Measurements from ENCODE around the gene CHMP1A.
A peak's percentile ranks its signal among the peaks of the same experiment; 100 is the strongest.

The CHMP1A gene

DNA sequence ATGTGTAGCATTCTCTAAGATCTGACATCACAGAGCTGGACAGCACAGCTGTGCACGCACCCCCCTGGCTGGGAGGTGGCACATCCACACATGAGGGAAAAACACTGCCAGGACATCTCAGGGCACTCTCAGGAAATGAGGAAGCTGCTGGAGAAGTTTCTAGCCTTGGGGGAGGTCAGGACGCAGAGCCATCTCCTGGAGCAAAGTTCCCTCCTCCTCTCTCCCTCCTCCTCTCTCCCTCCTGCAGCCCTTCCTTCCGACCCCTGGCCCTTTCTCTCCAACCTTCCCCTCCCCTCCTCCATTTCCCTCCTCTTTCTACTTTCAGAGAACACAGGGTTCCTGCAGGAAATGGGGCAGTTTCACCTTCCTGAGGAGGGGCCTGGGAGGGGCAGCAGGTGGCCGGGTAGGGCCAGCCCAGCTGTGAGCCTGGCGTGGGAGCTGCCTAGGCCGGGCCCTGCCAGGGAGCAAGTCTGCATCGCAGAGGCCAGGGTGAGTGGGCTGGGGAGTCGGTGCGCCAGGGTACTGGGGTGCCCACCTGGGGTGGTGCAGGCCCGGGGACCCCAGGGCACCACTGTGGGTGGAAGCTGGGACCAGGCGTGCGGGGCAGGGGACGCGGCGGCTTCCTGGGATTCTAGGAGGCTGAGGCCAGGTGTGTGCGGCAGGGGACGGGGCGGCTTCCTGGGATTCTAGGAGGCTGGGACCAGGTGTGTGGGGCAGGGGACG, 44.1 kb downstream of the CHMP1A start, which contains the start of gene DPEP1:
DPEP1 (plus strand) TSS at position 412 of the 723 bp plus-strand sequence. CDS start 16,769 bp downstream, outside the sequence.
- in situ Hi-C loops (cut with MboI; ENCODE audit: low pct_unique_long_range_greater_than_20kb, low sequenced_read_pairs) = no loop called here
- peak; percentile 90 for DNase-seq

DNA sequence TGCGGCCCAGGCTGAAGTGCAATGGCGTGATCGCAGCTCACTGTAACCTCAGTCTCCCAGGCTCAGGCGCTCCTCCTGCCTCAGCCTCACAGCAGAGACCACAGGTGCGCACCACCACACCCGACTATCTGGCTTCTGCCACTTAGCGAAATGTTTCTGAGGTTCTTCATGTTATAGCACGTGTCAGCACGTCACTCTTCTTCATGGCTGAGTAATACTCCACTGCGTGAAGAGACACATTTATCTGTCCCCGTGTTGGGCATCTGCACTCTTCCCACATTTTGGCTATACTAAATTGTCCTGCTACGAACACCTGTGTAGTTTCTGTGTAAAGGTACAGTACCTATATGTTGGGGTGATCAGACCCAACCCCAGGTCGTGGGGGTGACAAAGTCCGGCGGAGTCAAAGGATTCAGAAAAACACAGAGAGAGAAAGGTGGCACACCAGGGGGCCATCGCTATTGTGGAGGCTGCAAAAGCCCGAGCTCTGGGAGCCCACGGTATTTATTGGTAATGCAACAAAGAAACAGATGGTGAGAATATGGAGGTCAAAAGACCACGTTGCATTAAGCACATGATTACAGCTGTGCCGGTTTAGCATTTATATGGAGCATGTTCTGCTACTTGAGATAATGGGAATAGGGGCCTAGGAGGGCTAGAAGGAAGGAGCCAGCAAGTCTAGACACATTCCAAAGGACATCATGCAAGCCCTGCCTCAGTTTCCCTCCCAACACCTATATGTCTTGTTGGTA, 44.9 kb downstream of the CHMP1A start:
- in situ Hi-C loops (cut with MboI; ENCODE audit: low pct_unique_long_range_greater_than_20kb, low sequenced_read_pairs) = no loop called here
- DNase-seq = no peak

DNA sequence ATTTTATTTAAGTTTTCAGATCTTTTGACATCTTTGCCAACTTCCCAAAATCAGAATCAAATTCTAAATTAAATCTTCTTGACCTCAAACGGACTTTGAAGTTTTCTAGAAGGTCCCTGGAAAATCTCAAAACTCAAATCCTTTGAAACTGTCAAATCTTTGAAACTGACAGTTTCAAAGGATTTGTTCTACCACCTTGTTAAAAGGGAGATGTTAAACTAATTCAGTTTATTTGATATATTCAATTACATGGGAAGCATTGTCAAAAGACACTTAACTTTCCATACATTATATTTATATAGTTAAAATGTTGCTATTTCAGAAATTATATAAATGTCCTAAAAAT, 47.4 kb downstream of the CHMP1A start:
- in situ Hi-C loops (cut with MboI; ENCODE audit: low pct_unique_long_range_greater_than_20kb, low sequenced_read_pairs) = no loop called here
- no peak for DNase-seq

DNA sequence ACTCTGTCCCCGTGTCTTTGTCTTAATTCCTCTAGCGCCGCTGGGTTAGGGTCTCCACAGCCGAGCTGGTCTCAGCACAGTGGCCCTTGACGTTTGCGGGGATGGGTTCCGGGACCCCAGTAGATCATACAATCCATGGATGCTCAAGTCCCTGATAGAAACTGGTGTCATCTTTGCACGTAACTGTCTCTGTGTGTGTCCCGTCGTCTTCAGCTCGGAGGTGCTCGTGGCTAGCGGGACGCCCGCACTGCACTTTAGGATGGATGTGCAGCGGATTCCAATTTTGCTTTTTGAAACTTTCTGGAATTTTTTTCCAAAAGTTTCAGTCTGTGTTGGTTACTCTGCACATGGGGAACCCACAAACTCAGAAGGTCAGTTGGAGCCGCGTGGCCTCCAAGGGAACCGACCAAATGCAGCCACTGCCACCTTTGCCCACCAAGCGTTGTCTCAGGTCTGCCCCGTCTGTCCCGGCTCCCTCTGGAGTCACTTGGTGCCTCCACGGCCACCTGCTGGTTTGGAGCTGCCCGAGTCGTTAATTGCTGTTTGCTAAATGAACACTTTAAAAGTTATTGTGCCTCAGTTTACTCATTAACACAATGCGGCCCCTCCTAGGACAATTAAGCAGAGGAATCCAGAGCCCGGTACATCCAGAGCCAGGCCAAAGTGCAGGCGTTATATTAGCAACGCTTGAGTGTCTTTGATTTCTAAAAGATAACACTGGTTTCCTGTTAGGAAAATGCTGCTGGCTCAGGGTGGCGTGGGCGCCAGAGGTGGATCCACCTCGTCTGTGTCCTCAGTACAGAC, 49.4 kb downstream of the CHMP1A start:
- peak; percentile 26 for DNase-seq
- in situ Hi-C loops (cut with MboI; ENCODE audit: low pct_unique_long_range_greater_than_20kb, low sequenced_read_pairs) = no loop called here

DNA sequence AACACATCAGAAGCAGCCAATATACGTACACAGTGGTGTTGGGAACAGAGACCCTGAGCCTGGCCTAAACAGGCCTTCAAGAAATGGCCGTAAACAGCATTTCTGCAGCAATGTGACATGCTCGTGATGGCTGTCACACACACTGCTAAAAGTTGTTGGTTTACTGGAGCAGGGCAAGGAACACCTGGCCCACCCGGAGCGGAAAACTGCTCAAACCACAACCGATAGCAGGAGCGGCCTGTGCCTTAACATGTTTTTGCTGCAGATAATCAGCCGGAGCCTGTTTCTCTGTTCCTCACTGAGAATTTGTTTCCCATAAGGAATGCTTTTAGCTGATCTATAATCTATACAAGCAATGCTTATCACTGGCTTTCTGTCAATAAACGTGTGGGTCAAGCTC, 50.1 kb downstream of the CHMP1A start:
- in situ Hi-C loops (cut with MboI; ENCODE audit: low pct_unique_long_range_greater_than_20kb, low sequenced_read_pairs) = no loop called here
- peak; percentile 16 for DNase-seq

DNA sequence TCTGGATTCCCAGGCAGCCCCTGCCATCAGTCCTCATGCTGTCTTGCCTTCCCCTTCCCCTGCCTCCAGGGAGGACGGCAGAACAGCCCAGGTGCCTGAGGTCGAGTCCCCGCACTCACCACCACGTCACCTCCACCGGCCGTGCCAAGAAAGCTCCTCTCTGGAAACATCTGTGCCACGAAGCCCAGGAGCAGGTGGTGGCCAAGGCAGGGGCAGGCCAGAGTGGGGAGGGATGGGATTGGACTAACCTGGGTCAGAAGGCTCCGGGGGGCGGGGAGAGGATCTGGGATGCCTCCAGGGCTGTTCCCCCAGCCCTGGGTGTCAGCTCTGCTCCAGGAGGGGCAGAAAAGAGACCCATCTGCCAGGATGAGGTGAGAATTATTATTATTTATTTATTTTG, 51.5 kb downstream of the CHMP1A start:
- in situ Hi-C loops (cut with MboI; ENCODE audit: low pct_unique_long_range_greater_than_20kb, low sequenced_read_pairs) = no loop called here
- no peak for DNase-seq

DNA sequence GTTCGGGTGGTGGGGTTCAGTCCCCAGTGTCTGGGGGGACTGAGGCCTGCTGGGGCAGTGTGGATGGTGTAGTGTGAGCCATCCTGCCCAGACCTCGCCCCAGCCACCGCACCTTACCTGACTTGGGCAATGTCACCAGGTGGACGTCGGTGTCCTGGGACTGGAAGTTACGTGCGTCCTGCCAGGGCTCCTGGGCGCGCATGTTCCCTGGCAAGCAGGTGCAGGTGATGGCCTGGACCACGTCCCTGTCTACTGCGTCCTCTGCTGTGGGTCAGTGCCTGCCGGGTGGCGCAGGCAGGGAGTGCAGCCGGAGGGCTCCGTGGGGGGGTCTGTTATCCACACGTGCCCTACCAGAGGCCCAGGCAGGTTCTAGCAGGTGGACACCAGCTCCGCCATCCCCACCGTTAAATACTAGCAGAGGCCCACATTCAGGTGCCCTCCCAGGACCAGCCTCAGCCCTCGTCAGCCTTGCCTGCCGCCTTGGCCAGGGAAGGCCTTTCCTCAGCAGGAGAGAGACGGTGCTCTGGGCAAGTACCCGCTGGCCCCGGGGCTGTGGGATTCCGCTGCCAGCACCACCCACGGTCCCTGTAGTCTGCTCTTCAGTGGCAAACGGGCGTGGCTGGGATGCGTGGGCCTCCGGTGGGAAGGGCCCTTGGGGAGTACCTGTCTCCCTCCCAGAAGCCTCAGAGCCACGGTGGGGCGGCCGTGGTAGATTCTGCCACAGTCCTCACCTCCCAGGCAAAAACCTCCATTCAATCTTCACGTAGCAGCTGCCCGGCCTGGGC, 52.1 kb downstream of the CHMP1A start:
- in situ Hi-C loops (cut with MboI; ENCODE audit: low pct_unique_long_range_greater_than_20kb, low sequenced_read_pairs) = no loop called here
- no peak for DNase-seq

DNA sequence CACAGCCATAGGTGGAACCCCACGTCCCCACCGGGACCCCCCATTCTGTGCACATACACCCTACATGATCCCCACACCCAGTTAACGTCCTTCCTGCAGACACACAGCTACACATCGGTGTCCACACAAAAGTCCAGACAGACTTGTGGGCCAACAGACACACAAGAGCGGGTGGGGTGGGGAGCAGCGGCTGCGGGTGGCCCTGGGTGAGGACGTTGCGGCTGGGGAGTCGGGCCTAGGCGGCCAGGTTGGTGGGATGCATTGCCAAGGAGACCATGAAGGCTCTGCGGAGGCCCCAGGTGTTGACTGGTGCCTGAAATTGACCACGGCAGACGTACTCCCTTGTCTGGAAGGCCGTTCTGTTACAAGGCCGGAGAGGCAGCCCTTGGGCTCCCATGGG, 52.7 kb downstream of the CHMP1A start:
- in situ Hi-C loops (cut with MboI; ENCODE audit: low pct_unique_long_range_greater_than_20kb, low sequenced_read_pairs) = no loop called here
- DNase-seq = no peak

DNA sequence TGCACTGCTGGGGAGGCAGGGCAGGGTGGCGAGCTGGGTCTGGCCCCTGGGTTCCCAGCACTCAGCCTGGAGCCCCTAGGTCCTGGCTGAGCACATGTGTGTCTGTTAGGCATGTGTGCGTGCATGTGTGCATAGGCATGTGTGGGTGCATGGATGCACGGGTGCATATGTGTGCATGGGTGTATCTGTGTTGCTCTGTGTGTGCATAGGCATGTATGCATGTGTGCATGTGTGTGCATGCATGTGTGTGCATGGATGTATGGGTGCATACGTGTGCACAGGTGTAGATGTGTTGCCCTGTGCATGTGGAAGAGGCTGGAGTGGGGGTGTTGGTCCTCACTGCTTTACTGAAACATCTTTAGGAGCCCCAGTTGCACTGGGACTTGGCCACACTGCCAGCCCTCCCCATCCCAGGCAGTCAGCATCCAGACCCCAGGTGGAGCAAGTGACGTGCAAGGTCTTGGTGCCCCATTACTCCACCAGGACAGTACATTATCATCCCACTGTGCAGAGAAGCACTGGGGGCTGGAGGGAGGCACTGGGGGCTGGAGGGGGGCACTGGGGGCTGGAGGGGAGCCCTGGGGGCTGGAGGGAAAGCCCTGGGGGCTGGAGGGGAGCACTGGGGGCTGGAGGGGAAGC, 54.4 kb downstream of the CHMP1A start:
- no peak for DNase-seq
- in situ Hi-C loops (cut with MboI; ENCODE audit: low pct_unique_long_range_greater_than_20kb, low sequenced_read_pairs) = no loop called here

DNA sequence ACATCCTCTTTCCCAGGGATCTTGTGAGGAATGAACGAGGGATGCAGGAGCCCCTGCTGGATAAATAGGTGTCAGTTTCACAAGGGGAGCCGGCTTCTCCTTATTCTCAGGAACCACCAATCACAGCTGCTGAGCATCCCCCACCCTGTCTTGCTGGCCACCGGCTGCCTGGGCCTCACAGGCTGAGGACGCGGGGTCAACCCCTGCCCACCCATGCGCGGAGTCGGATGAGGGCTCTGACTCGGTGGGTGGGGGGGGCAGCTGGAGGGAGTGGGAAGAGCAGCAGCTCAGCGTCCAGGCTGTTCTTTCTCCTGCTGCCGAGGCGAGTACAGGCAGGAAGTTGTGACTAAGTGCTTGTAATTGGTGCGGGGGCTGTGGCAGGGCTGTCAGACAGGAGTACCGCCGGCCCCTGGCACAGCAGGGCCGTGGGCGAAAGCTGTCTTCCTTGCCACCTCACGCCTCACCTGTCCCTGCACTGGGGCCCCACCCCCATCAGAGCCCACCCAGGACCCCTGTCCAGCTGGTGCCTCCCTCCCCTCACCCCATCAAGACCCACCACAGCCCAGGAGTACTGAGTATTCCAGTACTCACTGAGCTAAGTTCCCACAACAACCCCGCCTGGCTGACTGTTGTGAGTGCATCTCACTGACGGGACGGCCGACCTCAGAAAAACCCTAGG, 55.1 kb downstream of the CHMP1A start:
- in situ Hi-C loops (cut with MboI; ENCODE audit: low pct_unique_long_range_greater_than_20kb, low sequenced_read_pairs) = no loop called here
- DNase-seq = peak; percentile 80

DNA sequence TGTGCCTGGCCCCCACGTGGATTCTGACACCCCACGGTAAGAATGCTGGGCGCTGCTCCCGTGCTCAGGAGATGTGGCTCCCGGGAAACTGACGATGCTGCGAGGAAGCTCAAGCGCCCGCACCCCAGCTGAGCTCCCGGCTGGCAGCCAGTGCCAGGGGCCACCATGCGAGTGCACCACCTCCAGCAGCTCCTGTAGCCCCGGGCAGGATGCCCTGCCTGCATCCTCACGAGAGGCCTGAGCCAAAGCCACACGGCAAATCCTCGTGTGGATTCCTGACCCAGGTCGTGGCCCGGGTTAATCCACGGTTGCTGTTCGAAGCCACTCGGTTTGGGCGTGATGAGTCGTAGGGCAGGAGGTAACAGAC, 55.6 kb downstream of the CHMP1A start:
- in situ Hi-C loops (cut with MboI; ENCODE audit: low pct_unique_long_range_greater_than_20kb, low sequenced_read_pairs) = no loop called here
- no peak for DNase-seq

DNA sequence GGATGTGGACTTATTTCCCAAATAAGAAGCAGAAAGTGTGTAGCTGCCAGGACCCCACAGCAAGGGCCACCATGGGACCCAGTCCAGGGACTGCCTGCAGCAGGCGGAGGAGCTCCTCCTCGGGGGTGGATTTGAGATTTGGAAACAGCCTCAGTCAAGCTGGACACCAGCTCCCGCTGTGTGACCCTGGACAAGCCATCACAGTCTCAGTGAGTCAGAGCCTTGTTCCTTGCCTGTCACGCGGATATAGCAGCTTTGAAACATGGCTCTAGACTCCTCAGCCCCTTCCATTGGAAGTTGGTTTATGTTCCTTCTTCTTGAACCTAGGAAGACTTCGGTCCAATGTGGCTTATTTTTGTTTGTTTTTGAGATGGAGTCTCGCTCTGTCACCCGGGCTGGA, 56.6 kb downstream of the CHMP1A start:
- in situ Hi-C loops (cut with MboI; ENCODE audit: low pct_unique_long_range_greater_than_20kb, low sequenced_read_pairs) = no loop called here
- DNase-seq = no peak

DNA sequence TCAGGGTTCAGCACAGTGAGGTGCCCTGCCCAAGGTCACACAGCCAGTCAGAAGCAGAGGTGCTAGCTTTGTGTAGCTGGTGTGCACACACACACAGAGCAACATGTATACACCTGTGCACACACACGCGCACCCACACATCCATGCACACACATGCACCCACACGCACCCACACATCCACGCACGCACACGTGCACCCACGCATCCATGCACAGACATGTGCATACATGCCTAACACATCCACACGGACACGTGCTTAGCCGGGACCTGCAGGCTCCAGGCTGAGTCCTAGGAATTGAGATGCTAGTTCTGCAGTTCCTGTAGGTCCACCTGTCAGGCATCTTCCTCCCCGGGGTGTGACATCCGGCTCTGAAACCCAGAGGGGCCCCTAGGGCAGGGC, 57.1 kb downstream of the CHMP1A start:
- in situ Hi-C loops (cut with MboI; ENCODE audit: low pct_unique_long_range_greater_than_20kb, low sequenced_read_pairs) = no loop called here
- no peak for DNase-seq

DNA sequence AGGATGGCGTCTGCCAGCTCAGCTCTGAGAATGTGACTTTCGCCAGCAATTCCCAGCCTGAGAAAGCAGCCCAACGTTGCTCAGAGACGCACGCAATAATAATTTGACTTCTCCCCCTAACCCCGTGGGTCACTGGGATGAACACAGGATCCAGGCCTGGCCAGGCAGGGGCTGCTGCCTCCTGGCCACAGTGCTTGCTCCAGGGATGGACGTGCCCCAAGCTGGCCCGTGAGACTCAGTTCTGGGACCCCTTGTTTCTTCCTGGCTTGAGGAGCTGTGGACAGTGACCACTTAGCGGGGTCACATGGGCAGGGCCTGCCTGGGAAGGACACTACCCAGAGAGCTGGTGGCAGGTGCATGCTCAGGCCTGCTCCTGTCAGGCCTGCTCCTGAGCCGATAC, 57.6 kb downstream of the CHMP1A start:
- in situ Hi-C loops (cut with MboI; ENCODE audit: low pct_unique_long_range_greater_than_20kb, low sequenced_read_pairs) = no loop called here
- no peak for DNase-seq

DNA sequence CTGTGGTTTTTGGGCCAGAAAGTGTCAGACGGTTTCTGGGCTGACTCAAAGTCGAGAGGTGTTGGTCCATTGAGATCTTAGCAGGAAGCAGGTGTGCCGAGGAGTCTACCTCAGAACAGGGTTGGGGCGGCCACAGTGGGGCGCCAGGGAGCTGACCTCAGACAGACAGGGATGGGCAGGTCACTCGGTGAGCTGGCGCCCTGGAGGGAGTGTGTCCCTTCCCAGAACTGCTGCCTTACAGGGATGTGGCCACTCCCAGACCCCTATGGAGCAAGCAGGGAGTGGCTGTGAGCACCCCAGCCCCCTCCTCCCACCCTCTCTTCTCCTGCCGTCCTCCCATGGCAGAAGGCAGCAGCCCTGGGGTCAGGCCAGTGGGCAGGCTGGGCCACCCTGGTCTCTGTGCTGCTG, 58.1 kb downstream of the CHMP1A start:
- peak; percentile 67 for DNase-seq
- in situ Hi-C loops (cut with MboI; ENCODE audit: low pct_unique_long_range_greater_than_20kb, low sequenced_read_pairs) = no loop called here

DNA sequence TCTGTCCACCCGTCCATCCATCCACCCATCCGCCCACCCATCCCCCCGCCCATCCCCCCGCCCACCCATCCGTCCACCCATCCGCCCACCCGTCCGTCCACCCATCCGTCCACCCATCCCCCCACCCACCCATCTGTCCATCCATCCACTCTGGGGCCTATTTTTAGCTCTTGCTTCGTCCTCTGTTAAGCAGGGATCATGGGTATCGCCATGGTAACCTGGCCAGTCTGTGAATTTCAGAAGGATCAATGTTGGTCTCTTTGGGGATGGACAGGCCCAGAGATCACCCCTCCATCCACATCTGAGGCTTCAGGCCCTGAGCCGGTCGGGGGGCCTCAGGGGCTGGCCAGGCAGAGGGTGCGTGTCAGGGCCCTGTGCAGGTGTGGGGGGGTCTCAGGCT, 59.3 kb downstream of the CHMP1A start:
- peak; percentile 31 for DNase-seq
- in situ Hi-C loops (cut with MboI; ENCODE audit: low pct_unique_long_range_greater_than_20kb, low sequenced_read_pairs) = no loop called here

DNA sequence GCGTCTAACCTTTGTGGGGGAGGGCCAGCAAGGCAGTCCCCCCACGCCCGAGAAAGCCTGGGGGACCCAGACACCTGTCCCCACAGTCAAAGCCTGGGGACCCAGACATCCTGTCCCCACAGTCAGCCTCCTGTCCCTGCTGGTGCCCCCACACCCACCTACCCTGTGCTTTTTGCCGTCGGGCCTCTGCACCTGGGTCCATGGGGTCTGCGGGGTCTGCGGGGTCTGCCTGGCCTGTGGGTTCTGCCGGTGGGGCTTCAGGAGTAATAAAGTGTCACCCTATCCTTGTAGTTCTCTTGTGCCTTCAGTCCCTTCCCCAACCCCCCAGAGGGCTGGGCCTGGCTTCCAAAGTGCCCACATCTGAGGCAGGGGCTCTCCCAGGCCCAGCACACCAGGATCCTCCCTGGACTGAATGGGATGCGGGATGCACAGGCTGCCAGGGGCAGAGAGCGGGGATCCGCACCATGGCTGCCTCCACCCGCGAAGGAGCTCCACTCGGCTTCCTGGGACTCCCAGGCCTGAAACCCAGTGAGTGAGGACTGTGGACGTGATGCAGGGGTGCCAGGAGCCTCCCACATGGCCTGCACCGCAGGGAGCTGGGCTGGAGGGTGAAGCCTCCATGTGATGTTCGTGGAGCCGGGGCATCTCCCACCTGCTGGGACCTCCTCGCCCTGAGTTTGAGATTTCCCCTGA, 60.4 kb downstream of the CHMP1A start:
- DNase-seq = no peak
- in situ Hi-C loops (cut with MboI; ENCODE audit: low pct_unique_long_range_greater_than_20kb, low sequenced_read_pairs) = no loop called here

Data from KBM-7 (cell line).